Body of pancreas (tissue), 4 donors: Measurements from ENCODE around the gene NOD2. TPM values are rescaled to one million over a fixed set of nuclear protein-coding genes. Genes with fewer than 3 reads are reported as not detected.

ENCODE experiments used
- ATAC-seq: fragments of 150-250 bp; one replicate; pipeline ENCODE4 v1.9.1; 2016
- DNase-seq, 4 donors: peaks; one replicate each; pipeline ENCODE4 v3.0.0-alpha.2; 2019
- H3K27ac ChIP-seq, 4 donors: fragments of 200-600 bp; sonication (generic); 1 replicate in 3 of 4; 2 replicates in 1 of 4; pipeline versions ENCODE4 v1.5.1 to v1.6.1; 2016 to 2019; ENCODE audit warnings: mild to moderate bottlenecking in 1 of 4, mixed read lengths in 1 of 4, moderate library complexity in 1 of 4
- H3K27me3 ChIP-seq, 2 donors: fragments of 200-600 bp; sonication (generic); one replicate each; pipeline ENCODE4 v1.6.0; 2016; ENCODE audit warnings: mild to moderate bottlenecking in 1 of 2
- H3K36me3 ChIP-seq, 2 donors: fragments of 200-600 bp; sonication (generic); replicated peaks in 1 of 2; 2 replicates each; pipeline ENCODE4 v1.5.1; 2016; ENCODE audit warnings: low read depth in 2 of 2; ENCODE audit not compliant: insufficient read depth in 1 of 2
- H3K4me1 ChIP-seq: fragments of 200-600 bp; sonication (generic); one replicate; pipeline ENCODE4 v1.6.0; 2016
- H3K4me3 ChIP-seq, 2 donors: fragments of 200-600 bp; sonication (generic); 1 replicate in 1 of 2; 2 replicates in 1 of 2; pipeline ENCODE4 v1.5.1; 2016 to 2019
- H3K9me3 ChIP-seq, 3 donors: fragments of 200-600 bp; sonication (generic); 1 replicate in 2 of 3; 2 replicates in 1 of 3; pipeline ENCODE4 v1.5.1; 2016
- POLR2A ChIP-seq, 3 donors: fragments of 450-650 bp; IDR thresholded peaks; one replicate each; pipeline ENCODE4 v1.6.1; 2016; ENCODE audit warnings: antibody characterized with exemption in 3 of 3, mild to moderate bottlenecking in 2 of 3
- WGBS, 2 donors: methylation state at CpG; one replicate each; pipeline ENCODE4 v1.1.5; 2017; 5-methylcytosine and 5-hydroxymethylcytosine counted together
- intact Hi-C: fragments of 100-400 bp; cut with DNase I; formaldehyde crosslinking; loops from one replicate; pipeline ENCODE4 v1.15.1; 2023
- total RNA-seq, 2 donors: library from RNA; depleted of rRNA; stranded (reverse); fragments of >200 nt; gene quantifications; one replicate each; pipeline ENCODE4 v1.1.0, GENCODE V29; 2016
- TF ChIP-seq, protein P1 (sequence below), 7 experiments: fragments of 450-650 bp in 4 of 7; fragments of 200-600 bp in 3 of 7; sonication (generic) in 3 of 7; IDR thresholded peaks; one replicate each; pipeline ENCODE4 v1.5.1; 2016 to 2019; ENCODE audit warnings: antibody characterized with exemption in 7 of 7

Gene NOD2
- total RNA-seq, 2 donors from 2014 or later: 0.33 to 1.8 TPM

DNA sequence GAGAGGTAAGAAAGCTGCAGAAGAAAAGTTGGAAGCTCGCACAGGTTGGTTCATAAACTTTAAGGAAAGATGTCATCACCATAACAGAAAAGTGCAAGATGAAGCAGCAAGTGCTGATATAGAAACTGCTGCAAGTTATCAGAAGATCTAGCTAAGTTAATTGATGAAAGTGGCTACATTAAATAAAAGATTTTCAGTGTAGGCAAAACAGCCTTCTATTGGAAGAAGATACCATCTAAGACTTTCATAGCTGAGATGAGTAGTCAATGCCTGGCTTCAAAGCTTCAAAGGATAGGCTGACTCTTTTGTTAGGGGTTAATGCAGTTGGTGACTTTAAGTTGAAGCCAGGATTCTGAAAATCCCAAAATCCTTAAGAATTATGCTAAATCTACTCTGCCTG lies 72.5 kb downstream of the NOD2 start:
- 86 to 95% methylated on average over 1 of the region's 1 CpG for WGBS, 2 donors
- no peaks in the 10 kb centered on the region for H3K4me1 ChIP-seq

DNA sequence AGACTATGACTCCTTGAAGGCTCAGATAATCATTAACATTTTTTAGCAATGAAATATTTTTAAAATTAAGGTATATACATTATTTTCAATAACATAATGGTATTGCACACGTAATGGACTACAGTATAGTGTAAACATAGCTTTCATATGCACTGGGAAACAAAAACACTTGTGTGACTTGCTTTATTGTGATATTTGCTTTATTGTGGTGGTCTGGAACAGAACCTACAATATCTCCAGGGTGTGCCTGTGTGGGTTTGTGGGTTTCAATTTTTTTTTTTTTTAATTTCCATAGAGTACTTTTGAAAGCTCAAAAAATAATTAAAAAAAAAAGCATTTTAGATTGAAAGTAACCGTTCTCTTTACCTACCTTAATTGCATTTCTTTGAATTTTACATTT lies 73.8 kb downstream of the NOD2 start:
- Histone ChIP-seq H3K4me3 (no peak overlapping the region), H3K27ac (no peak overlapping the region), H3K9me3 (peaks cover 0 to 3% (median 0%) of the 10 kb centered on the region in 3 donors), H3K4me1 (no peaks in the 10 kb centered on the region), H3K27me3 (no peaks in the 10 kb centered on the region), H3K36me3 (peaks cover 0 to 4% of the 10 kb centered on the region in 2 donors)
- intact Hi-C loops: no loop called here
- no peak for TF ChIP-seq POLR2A (IDR thresholded peaks at IDR 0.05)
- no peak for DNase-seq
- 94 to 95% methylated on average over 2 of the region's 2 CpGs for WGBS, 2 donors
- no peak for ATAC-seq

More for the DNA sequence above, 72.5 kb downstream of the NOD2 start:
- Histone ChIP-seq H3K9me3 (peaks cover 0 to 3% (median 0%) of the 10 kb centered on the region in 3 donors), H3K27me3 (no peaks in the 10 kb centered on the region), H3K4me3 (no peak overlapping the region), H3K27ac (no peak overlapping the region), H3K36me3 (peaks cover 0 to 4% of the 10 kb centered on the region in 2 donors)
- TF ChIP-seq, protein P1, sequence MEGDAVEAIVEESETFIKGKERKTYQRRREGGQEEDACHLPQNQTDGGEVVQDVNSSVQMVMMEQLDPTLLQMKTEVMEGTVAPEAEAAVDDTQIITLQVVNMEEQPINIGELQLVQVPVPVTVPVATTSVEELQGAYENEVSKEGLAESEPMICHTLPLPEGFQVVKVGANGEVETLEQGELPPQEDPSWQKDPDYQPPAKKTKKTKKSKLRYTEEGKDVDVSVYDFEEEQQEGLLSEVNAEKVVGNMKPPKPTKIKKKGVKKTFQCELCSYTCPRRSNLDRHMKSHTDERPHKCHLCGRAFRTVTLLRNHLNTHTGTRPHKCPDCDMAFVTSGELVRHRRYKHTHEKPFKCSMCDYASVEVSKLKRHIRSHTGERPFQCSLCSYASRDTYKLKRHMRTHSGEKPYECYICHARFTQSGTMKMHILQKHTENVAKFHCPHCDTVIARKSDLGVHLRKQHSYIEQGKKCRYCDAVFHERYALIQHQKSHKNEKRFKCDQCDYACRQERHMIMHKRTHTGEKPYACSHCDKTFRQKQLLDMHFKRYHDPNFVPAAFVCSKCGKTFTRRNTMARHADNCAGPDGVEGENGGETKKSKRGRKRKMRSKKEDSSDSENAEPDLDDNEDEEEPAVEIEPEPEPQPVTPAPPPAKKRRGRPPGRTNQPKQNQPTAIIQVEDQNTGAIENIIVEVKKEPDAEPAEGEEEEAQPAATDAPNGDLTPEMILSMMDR (IDR thresholded peaks at IDR 0.05): no peak
- no peak for TF ChIP-seq POLR2A (IDR thresholded peaks at IDR 0.05)
- intact Hi-C loops: no loop called here
- no peak for ATAC-seq
- no peak for DNase-seq

DNA sequence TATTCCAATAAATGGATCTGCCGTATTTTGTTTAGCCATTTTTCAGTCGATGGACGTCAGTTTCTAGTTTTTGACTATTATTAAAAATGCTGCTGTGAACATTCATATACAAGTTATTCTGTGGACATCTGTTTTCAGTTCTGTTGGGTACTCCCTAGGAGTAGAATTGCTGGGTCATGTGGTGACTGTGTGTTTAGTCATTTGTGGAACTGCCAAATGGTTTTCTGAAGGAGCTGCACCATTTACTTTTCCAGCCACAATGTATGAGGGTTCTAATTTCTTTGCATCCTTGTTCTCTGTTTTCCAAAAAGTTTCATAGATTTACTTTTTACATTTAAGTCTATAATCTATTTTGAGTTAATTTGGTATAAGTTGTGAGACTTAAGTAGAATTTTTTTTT lies 78.0 kb downstream of the NOD2 start:
- Histone ChIP-seq H3K27me3 (no peaks in the 10 kb centered on the region), H3K9me3 (no peaks in the 10 kb centered on the region), H3K36me3 (peaks cover 0 to 2% of the 10 kb centered on the region in 2 donors), H3K4me3 (no peak overlapping the region), H3K4me1 (no peaks in the 10 kb centered on the region), H3K27ac (no peak overlapping the region)
- no peak for DNase-seq
- TF ChIP-seq, protein P1 (IDR thresholded peaks at IDR 0.05): no peak
- TF ChIP-seq POLR2A (IDR thresholded peaks at IDR 0.05): no peak
- intact Hi-C loops: no loop called here
- no peak for ATAC-seq
- WGBS, 2 donors: 96 to 99% methylated on average over 3 of the region's 3 CpGs

- DNase-seq (no peak), ATAC-seq (no peak)
- Histone ChIP-seq H3K27me3 (no peaks in the 10 kb centered on the region), H3K36me3 (no peaks in the 10 kb centered on the region), H3K4me3 (no peak overlapping the region), H3K4me1 (no peaks in the 10 kb centered on the region), H3K9me3 (no peaks in the 10 kb centered on the region), H3K27ac (no peak overlapping the region)
- no peak for TF ChIP-seq POLR2A (IDR thresholded peaks at IDR 0.05)
- TF ChIP-seq, protein P1 (IDR thresholded peaks at IDR 0.05): no peak
- intact Hi-C loops: no loop called here
- WGBS, 2 donors: 93 to 95% methylated on average over 5 of the region's 5 CpGs
Observed at GRCh38 chr16:50774405-50774804, 81.0 kb downstream of the NOD2 start.

GRCh38 chr16:50774960-50775359 lies 81.6 kb downstream of the NOD2 start:
- ATAC-seq (no peak), DNase-seq (no peak)
- intact Hi-C loops: no loop called here
- H3K27ac ChIP-seq: no peak overlapping the region
- H3K27me3 ChIP-seq: no peaks in the 10 kb centered on the region
- no peaks in the 10 kb centered on the region for H3K4me1 ChIP-seq
- no peaks in the 10 kb centered on the region for H3K9me3 ChIP-seq
- no peak overlapping the region for H3K4me3 ChIP-seq
- WGBS, 2 donors: 79 to 81% methylated on average over 3 of the region's 3 CpGs
- TF ChIP-seq, protein P1 (IDR thresholded peaks at IDR 0.05): no peak
- no peak for TF ChIP-seq POLR2A (IDR thresholded peaks at IDR 0.05)
- peaks cover 0 to 4% of the 10 kb centered on the region in 2 donors for H3K36me3 ChIP-seq
